Psoas muscle (tissue), 8 donors: ENCODE results near the gene CMTM5. TPM values are rescaled to one million over a fixed set of nuclear protein-coding genes. Genes with fewer than 3 reads are reported as not detected.

Source experiments
- ATAC-seq, 4 donors: fragments of 200-7000 bp; cut with Tn5 transposase; one replicate each; pipeline ENCODE4 v1.9.1; 2020; ENCODE audit warnings: moderate library complexity in 3 of 4, mild to moderate bottlenecking in 2 of 4
- DNase-seq, 2 donors: peaks; one replicate each; pipeline ENCODE4 v3.0.0-alpha.2; 2020
- H3K27ac ChIP-seq: fragments of 200-600 bp; one replicate; pipeline ENCODE4 v1.8.0; 2022
- H3K27me3 ChIP-seq, 3 donors: fragments of 200-600 bp in 1 of 3; one replicate each; pipeline versions ENCODE4 v1.6.1 to v1.8.0; 2013 to 2022; ENCODE audit warnings: low read length in 2 of 3, mild to moderate bottlenecking in 2 of 3, moderate library complexity in 1 of 3; ENCODE audit not compliant: insufficient read depth in 3 of 3
- H3K36me3 ChIP-seq, 2 donors: fragments of 200-600 bp in 1 of 2; one replicate each; pipeline versions ENCODE4 v1.6.1 to v1.8.0; 2013 to 2022; ENCODE audit warnings: low read depth in 1 of 2, mild to moderate bottlenecking in 1 of 2, moderate library complexity in 1 of 2; ENCODE audit not compliant: insufficient read depth in 1 of 2
- H3K4me1 ChIP-seq: fragments of 200-600 bp; one replicate; pipeline ENCODE4 v1.8.0; 2022
- H3K4me3 ChIP-seq: fragments of 200-600 bp; one replicate; pipeline ENCODE4 v1.8.0; 2022; ENCODE audit warnings: mild to moderate bottlenecking
- H3K9me3 ChIP-seq: fragments of 200-600 bp; one replicate; pipeline ENCODE4 v1.8.0; 2022
- WGBS, 3 donors: extraction: QIAGEN DNeasy Blood & Tissue Kit; methylation state at CpG; one replicate each; pipeline versions ENCODE4 v1.1.6 to v1.1.7; 2013; 5-methylcytosine and 5-hydroxymethylcytosine counted together
- intact Hi-C, 2 donors: fragments of 100-400 bp; cut with DNase I; formaldehyde crosslinking; loops; one replicate each; pipeline versions ENCODE4 v1.11.0 to v1.14.2; 2022
- polyA plus RNA-seq, 3 donors: library from polyadenylated mRNA; stranded (reverse); fragments of 200-250 nt; gene quantifications; one replicate each; pipeline ENCODE4 v1.2.3, GENCODE V29; 2013
- total RNA-seq, 4 donors: library from RNA; stranded (reverse); fragmentation: NEBNext Ultra II Directional in 2 of 4; extraction: Animal tissue kit (Norgen Biotek cat#: 25700) in 2 of 4; gene quantifications; one replicate each; pipeline versions ENCODE4 v1.2.1 to v1.2.4, GENCODE V29; 2021 to 2023
- TF ChIP-seq, protein P1 (sequence below): fragments of 200-600 bp; IDR thresholded peaks from one replicate; pipeline ENCODE4 v1.8.0; 2022; ENCODE audit warnings: antibody characterized with exemption
- donor health status: healthy with polysubstance abuse.
- donor health status: DM: no; HTN: no; CAD: no; lungs with moderate emphysema.
- donor health status: Bipolar disorder and iron deficiency.
- donor health status: healthy.
- donor health status: DM: yes; HTN: yes; CAD: no.
- donor health status: DM: no; HTN: no; CAD: no.
- donor health status: DM: no; HTN: no; CAD: no.
- donor health status: DM: yes; HTN: yes; CAD: no.

Gene CMTM5
- total and polyA plus RNA-seq, 7 donors = 0.20 to 0.63 (median 0.32) TPM; not detected in 4

DNA sequence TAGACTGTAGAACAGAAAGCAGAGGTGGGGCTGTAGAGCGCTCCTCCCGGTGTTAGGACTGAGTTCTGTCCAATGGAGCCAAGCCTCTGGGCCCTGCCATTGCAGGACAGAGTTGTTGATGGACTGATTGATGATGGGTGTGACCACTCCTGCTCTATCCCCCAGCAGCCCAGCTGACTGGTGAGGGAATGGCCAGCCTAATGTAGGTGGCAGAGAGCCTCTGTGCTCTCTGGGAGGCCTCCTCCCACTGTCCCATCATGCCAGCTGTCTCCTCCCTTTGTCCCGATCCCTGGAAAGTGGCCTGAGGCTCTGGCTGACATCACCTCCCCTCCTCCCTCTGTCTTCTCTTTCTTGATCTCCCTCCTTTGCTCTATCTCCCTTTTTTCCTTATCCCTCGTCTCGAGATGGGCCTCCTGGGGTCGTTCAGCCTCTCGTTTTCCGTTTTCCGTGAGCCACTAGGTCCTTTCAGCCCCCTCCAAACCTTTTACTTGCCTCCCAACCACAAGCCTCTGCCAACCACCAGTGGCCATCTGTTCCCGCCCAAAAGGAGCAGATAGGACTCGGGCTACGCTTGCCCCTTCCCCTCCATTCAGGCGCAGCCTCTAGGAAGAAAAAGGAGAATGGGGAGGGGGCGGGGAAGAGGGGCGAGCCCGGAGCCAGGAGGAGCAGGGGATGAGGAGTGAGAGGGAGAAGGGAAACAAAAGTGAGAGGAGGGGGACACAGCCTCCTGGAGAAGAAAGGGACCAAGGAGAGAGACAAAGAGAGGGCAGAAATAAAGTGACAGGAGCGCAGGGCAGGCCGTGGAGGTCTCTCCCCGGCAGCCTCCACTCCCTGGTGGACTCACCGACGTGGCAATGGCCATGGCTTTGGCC is 12.4 kb upstream of the CMTM5 start:
- Histone ChIP-seq H3K36me3 (no peaks in the 10 kb centered on the region), H3K4me1 (no peaks in the 10 kb centered on the region), H3K27ac (peak overlapping the region; percentile 61), H3K4me3 (peak overlapping the region; percentile 65), H3K9me3 (no peaks in the 10 kb centered on the region), H3K27me3 (peaks cover 0 to 33% (median 7%) of the 10 kb centered on the region in 3 donors)
- peak in 3 of 4 donors; percentile 20 to 46 (median 27) for ATAC-seq
- DNase-seq = peak in 1 of 2 donors; percentile 43
- intact Hi-C loops = no loop called here
- TF ChIP-seq, protein P1, sequence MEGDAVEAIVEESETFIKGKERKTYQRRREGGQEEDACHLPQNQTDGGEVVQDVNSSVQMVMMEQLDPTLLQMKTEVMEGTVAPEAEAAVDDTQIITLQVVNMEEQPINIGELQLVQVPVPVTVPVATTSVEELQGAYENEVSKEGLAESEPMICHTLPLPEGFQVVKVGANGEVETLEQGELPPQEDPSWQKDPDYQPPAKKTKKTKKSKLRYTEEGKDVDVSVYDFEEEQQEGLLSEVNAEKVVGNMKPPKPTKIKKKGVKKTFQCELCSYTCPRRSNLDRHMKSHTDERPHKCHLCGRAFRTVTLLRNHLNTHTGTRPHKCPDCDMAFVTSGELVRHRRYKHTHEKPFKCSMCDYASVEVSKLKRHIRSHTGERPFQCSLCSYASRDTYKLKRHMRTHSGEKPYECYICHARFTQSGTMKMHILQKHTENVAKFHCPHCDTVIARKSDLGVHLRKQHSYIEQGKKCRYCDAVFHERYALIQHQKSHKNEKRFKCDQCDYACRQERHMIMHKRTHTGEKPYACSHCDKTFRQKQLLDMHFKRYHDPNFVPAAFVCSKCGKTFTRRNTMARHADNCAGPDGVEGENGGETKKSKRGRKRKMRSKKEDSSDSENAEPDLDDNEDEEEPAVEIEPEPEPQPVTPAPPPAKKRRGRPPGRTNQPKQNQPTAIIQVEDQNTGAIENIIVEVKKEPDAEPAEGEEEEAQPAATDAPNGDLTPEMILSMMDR = no peak
- WGBS, 3 donors = 24 to 27% (median 25%) methylated on average over 17 to 21 of the region's 21 CpGs

DNA sequence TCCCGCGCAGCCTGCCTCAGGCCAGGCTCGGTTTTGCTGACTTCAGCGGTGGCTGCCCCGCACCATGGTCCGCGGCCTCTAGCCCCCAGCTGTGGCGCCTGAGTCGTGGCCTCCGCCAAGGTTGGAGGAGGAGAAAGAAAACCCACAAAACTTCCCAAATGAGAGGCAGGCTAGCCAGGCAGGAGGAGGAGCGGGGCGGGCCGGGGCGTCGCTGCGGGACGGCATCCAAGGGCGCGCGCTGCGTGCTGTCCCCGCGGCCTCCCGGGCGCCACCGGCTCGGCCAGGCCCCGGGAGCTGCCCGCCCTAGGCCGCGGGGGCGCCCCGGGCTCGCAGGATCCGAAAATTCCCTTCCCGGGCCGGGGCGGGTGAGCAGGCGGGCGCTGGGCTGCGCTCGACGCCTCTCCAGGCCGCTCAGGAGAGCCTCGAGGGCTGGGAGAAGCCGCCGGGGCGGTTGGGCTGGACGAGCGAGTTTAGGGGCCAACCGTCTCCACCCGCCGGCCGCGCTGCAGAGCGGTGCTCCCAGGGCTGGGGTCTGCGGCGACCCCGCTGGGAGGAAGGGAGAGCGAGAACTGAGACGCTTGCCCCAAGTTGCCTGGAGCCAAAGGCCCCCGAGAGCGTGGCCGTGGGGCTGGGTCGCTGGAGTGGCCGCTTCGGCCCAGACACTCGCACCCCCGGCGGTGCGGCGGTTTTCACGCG is 11.7 kb upstream of the CMTM5 start, which contains the start of gene EFS:
TSS of gene EFS (minus strand) at position 137 of the 696 bp plus-strand sequence. CDS start 147 bp downstream, outside the sequence.
- peak within 1 kb of the TSS; percentile 61 for H3K27ac ChIP-seq
- TF ChIP-seq, protein P1 = no peak
- no peaks in the 10 kb centered on the region for H3K4me1 ChIP-seq
- no peaks in the 10 kb centered on the region for H3K36me3 ChIP-seq
- peak within 1 kb of the TSS; percentile 65 for H3K4me3 ChIP-seq
- DNase-seq (peak in 1 of 2 donors; percentile 58), ATAC-seq (peak; percentile 31 to 64 (median 44))
- peaks cover 0 to 33% (median 7%) of the 10 kb centered on the region in 3 donors for H3K27me3 ChIP-seq
- no peaks in the 10 kb centered on the region for H3K9me3 ChIP-seq
- intact Hi-C loops = no loop called here
- 3 to 10% (median 6%) methylated on average over 43 to 74 of the region's 74 CpGs for WGBS, 3 donors

DNA sequence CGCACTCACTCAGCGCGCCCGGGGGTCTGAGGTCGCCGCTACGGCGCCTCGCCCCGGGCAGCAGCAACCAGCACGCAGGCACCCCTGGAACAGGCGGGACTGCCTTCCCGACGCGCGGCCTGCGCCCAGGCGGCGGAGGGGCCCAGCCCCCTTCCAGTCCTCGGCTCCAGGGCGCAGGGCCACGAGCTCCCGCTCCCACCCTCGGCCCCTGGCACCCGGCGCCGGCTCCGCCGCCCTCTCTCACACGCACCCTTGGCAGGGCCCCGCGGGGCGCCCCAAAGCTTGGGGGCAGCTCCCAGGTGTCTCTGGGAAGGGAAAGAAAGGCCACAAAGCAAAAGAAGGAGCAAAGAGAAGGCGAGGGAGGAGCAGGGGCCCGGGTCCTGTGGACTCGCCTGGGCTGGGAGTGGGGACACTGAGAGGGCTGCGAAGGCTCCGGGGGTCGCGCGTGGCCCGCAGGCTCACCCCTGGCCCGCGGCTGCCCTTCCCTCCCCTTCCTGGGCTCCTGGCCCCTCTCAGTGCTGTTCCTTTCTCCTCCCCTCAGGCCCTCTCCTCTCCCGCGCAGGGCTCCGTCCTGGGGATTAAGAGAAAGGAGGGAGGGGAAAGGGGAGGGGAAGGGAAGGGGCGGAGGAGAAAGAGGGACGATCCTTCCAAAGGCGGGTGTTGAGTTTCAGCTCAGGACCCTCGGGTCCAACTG is 11.0 kb upstream of the CMTM5 start:
- H3K27me3 ChIP-seq = peaks cover 0 to 33% (median 10%) of the 10 kb centered on the region in 3 donors
- H3K36me3 ChIP-seq = no peaks in the 10 kb centered on the region
- H3K4me3 ChIP-seq = peak overlapping the region; percentile 65
- no peak for DNase-seq
- no peaks in the 10 kb centered on the region for H3K4me1 ChIP-seq
- no peaks in the 10 kb centered on the region for H3K9me3 ChIP-seq
- ATAC-seq = peak; percentile 34 to 58 (median 52)
- TF ChIP-seq, protein P1 = no peak
- peak overlapping the region; percentile 61 for H3K27ac ChIP-seq
- 5 to 10% (median 5%) methylated on average over 28 to 48 of the region's 51 CpGs for WGBS, 3 donors
- intact Hi-C loops = no loop called here

DNA sequence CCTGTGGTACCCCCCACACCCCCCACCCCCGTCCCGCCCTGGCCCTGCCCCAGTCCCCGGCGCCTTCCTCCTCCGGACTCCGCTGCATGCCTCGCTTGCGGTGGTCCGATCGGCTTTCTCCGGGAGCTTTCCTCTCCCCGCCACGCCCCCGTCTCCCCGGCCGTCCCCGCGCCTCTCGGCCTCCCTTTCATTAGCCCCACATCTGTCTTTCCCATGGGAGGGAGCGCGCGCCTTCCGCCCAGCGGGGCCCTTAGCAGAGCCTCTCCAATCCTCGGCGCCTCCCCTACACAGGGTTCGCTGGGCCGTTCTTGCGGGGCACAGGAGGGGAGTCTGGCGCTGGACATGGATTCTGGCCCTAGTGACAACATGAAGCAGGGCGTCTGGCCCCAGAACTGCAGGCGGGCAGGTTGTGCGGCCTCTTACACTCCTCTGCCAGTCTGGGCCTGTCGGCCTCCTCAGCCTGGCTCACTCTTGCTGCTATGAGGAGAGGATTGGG is 10.4 kb upstream of the CMTM5 start:
- intact Hi-C loops = no loop called here
- H3K36me3 ChIP-seq = no peaks in the 10 kb centered on the region
- ATAC-seq (peak; percentile 26 to 57 (median 37)), DNase-seq (peak; percentile 72 to 83)
- 23 to 35% (median 29%) methylated on average over 24 to 34 of the region's 34 CpGs for WGBS, 3 donors
- H3K27me3 ChIP-seq = peaks cover 0 to 33% (median 10%) of the 10 kb centered on the region in 3 donors
- H3K4me1 ChIP-seq = no peaks in the 10 kb centered on the region
- no peaks in the 10 kb centered on the region for H3K9me3 ChIP-seq
- peak overlapping the region; percentile 61 for H3K27ac ChIP-seq
- TF ChIP-seq, protein P1 = no peak
- H3K4me3 ChIP-seq = peak overlapping the region; percentile 65
